SK-N-SH (cell line): ENCODE results near the gene TMEM87B. TPM values are rescaled to one million over a fixed set of nuclear protein-coding genes. Genes with fewer than 3 reads are reported as not detected.

Source experiments
- CTCF ChIA-PET: fragments of 300-600, 350-600 bp; formaldehyde crosslinking; extraction: SDS; loops from one replicate; lab custom pipeline; 2021; lab: Yijun Ruan, JAX
- POLR2A ChIA-PET: fragments of 350-600 bp; sonication (Branson Sonifier 250); formaldehyde crosslinking; extraction: SDS; loops from one replicate; lab custom pipeline; 2020; ENCODE audit warnings: antibody characterized with exemption, inconsistent platforms; lab: Yijun Ruan, JAX
- DNase-seq: peaks from one replicate; pipeline ENCODE4 v3.0.0; 2012
- H2AFZ ChIP-seq: fragments of 200-600 bp; sonication (generic); 2 replicates; pipeline ENCODE4 v1.8.1; 2016; ENCODE audit warnings: antibody characterized with exemption, mild to moderate bottlenecking, low read depth
- H3F3A ChIP-seq: fragments of 200-600 bp; sonication (generic); replicated peaks from 2 replicates; pipeline ENCODE3; 2016; ENCODE audit warnings: antibody characterized with exemption, mild to moderate bottlenecking; ENCODE audit not compliant: insufficient read depth
- H3K27ac ChIP-seq, 2 experiments: fragments of 200-500 bp in 1 of 2; fragments of 200-600 bp in 1 of 2; sonication (Bioruptor generic) in 1 of 2; sonication (generic), shearing (Covaris generic) in 1 of 2; 2 replicates each; pipeline versions ENCODE4 v1.5.1 to v1.6.1; 2014 to 2016; ENCODE audit warnings: low read depth in 2 of 2, inconsistent platforms in 1 of 2, low read length in 1 of 2, mild to moderate bottlenecking in 1 of 2, mixed read lengths in 1 of 2
- H3K27me3 ChIP-seq: fragments of 200-600 bp; sonication (generic), shearing (Covaris generic); 2 replicates; pipeline ENCODE4 v1.6.1; 2016; ENCODE audit warnings: mixed run types; ENCODE audit not compliant: insufficient read depth
- H3K36me3 ChIP-seq, 2 experiments: fragments of 200-500 bp in 1 of 2; fragments of 200-600 bp in 1 of 2; sonication (Bioruptor generic) in 1 of 2; sonication (generic) in 1 of 2; replicated peaks in 1 of 2; 2 replicates each; pipeline versions ENCODE3 to v1.5.1; 2014 to 2016; ENCODE audit warnings: low read length in 1 of 2, mild to moderate bottlenecking in 1 of 2; ENCODE audit not compliant: insufficient read depth in 2 of 2, control insufficient read depth in 1 of 2
- H3K4me1 ChIP-seq, 2 experiments: fragments of 200-500 bp in 1 of 2; fragments of 200-600 bp in 1 of 2; sonication (Bioruptor generic) in 1 of 2; sonication (generic), shearing (Covaris generic) in 1 of 2; 2 replicates each; pipeline versions ENCODE4 v1.5.1 to v1.6.1; 2014 to 2016; ENCODE audit warnings: low read depth in 1 of 2, low read length in 1 of 2, mixed run types in 1 of 2; ENCODE audit not compliant: insufficient read depth in 2 of 2, control insufficient read depth in 1 of 2
- H3K4me2 ChIP-seq: fragments of 200-600 bp; sonication (generic), shearing (Covaris generic); 2 replicates; pipeline ENCODE4 v1.6.1; 2017; ENCODE audit warnings: mixed run types
- H3K4me3 ChIP-seq, 2 experiments: fragments of 200-500 bp in 1 of 2; fragments of 200-600 bp in 1 of 2; sonication (Bioruptor generic) in 1 of 2; sonication (generic), shearing (Covaris generic) in 1 of 2; 2 replicates each; pipeline versions ENCODE4 v1.5.1 to v1.8.1; 2014 to 2016; ENCODE audit warnings: low read depth in 2 of 2, inconsistent platforms in 1 of 2, low read length in 1 of 2, mild to moderate bottlenecking in 1 of 2, mixed read lengths in 1 of 2, moderate library complexity in 1 of 2
- H3K79me2 ChIP-seq: fragments of 200-600 bp; sonication (generic); 2 replicates; pipeline ENCODE4 v1.8.1; 2017; ENCODE audit warnings: mild to moderate bottlenecking; ENCODE audit not compliant: insufficient read depth
- H3K9ac ChIP-seq: fragments of 200-600 bp; sonication (generic); 2 replicates; pipeline ENCODE4 v1.6.1; 2017; ENCODE audit warnings: mixed run types
- H3K9me2 ChIP-seq: fragments of 200-600 bp; sonication (generic); 2 replicates; pipeline ENCODE4 v1.6.1; 2017; ENCODE audit warnings: mixed run types
- H3K9me3 ChIP-seq: fragments of 200-600 bp; sonication (generic); 2 replicates; pipeline ENCODE4 v1.6.1; 2017; ENCODE audit warnings: mixed run types, mild to moderate bottlenecking, moderate library complexity
- H4K20me1 ChIP-seq: fragments of 200-600 bp; sonication (generic); 2 replicates; pipeline ENCODE4 v1.6.1; 2017; ENCODE audit warnings: mild to moderate bottlenecking, mixed run types; ENCODE audit not compliant: insufficient read depth
- CHD2 ChIP-seq: fragments of 150-350 bp; IDR thresholded peaks from 2 replicates; pipeline ENCODE4 v1.6.1; 2018; ENCODE audit warnings: low read length; ENCODE audit not compliant: partially characterized antibody
- ELF1 ChIP-seq: IDR thresholded peaks from 2 replicates; pipeline ENCODE4 v1.4.0; 2012
- EP300 ChIP-seq, 2 experiments: IDR thresholded peaks; 2 replicates each; pipeline versions ENCODE4 v1.4.0 to v1.6.1; 2012; ENCODE audit warnings: borderline replicate concordance in 1 of 2, low read depth in 1 of 2, low read length in 1 of 2
- FOSL2 ChIP-seq: IDR thresholded peaks from 2 replicates; pipeline ENCODE4 v1.4.0; 2012; ENCODE audit warnings: low read depth, mild to moderate bottlenecking, moderate library complexity, borderline replicate concordance
- JUND ChIP-seq: IDR thresholded peaks from 2 replicates; pipeline ENCODE4 v1.4.0; 2012
- MEF2A ChIP-seq: IDR thresholded peaks from 2 replicates; pipeline ENCODE4 v1.4.0; 2012; ENCODE audit warnings: low read depth, borderline replicate concordance
- NFIC ChIP-seq: IDR thresholded peaks from 2 replicates; pipeline ENCODE4 v1.4.0; 2012; ENCODE audit warnings: borderline replicate concordance
- NRF1 ChIP-seq: IDR thresholded peaks from 2 replicates; pipeline ENCODE4 v1.6.1; 2012; ENCODE audit warnings: low read depth, mild to moderate bottlenecking, low read length
- POLR2AphosphoS5 ChIP-seq: IDR thresholded peaks from 2 replicates; pipeline ENCODE4 v1.6.1; 2012; ENCODE audit warnings: low read depth, low read length
- RCOR1 ChIP-seq: fragments of 150-350 bp; IDR thresholded peaks from 2 replicates; pipeline ENCODE4 v1.6.1; 2017; ENCODE audit warnings: antibody characterized with exemption, low read length
- RFX5 ChIP-seq: IDR thresholded peaks from 2 replicates; pipeline ENCODE4 v1.6.1; 2012; ENCODE audit warnings: mild to moderate bottlenecking, improper control_type of control experiment, low read length
- RXRA ChIP-seq: IDR thresholded peaks from 2 replicates; pipeline ENCODE4 v1.4.0; 2012; ENCODE audit warnings: low read depth, mild to moderate bottlenecking, borderline replicate concordance
- SIN3A ChIP-seq: IDR thresholded peaks from 2 replicates; pipeline ENCODE4 v1.6.1; 2012; ENCODE audit warnings: low read depth, mild to moderate bottlenecking, low read length, moderate library complexity, borderline replicate concordance
- TCF12 ChIP-seq: IDR thresholded peaks from 2 replicates; pipeline ENCODE4 v1.4.0; 2012
- YY1 ChIP-seq: IDR thresholded peaks from 2 replicates; pipeline ENCODE4 v1.4.0; 2012; ENCODE audit warnings: low read depth, mild to moderate bottlenecking
- WGBS: methylation state at CpG from one replicate; pipeline ENCODE4 v1.1.6; 2017; ENCODE audit warnings: low lambda C conversion rate; 5-methylcytosine and 5-hydroxymethylcytosine counted together
- polyA plus RNA-seq, 3 experiments: library from polyadenylated mRNA; depleted of rRNA; stranded (reverse); fragments of >200 nt; gene quantifications; 2 replicates each; pipeline ENCODE4 v1.2.3, GENCODE V29; 2012
- TF ChIP-seq, protein P1 (sequence below): IDR thresholded peaks from 2 replicates; pipeline ENCODE4 v1.4.0; 2012; ENCODE audit warnings: low read depth, borderline replicate concordance
- TF ChIP-seq, protein P2 (sequence below): IDR thresholded peaks from 2 replicates; pipeline ENCODE4; 2012
- TF ChIP-seq, protein P3 (sequence below): fragments of 150-350 bp; IDR thresholded peaks from 2 replicates; pipeline ENCODE4 v1.6.1; 2016; ENCODE audit warnings: mild to moderate bottlenecking, low read depth, low read length

The TMEM87B gene
- polyA plus RNA-seq, 1 of the 3 experiments (the other 2 are of a cell fraction): 7.9 TPM

DNA sequence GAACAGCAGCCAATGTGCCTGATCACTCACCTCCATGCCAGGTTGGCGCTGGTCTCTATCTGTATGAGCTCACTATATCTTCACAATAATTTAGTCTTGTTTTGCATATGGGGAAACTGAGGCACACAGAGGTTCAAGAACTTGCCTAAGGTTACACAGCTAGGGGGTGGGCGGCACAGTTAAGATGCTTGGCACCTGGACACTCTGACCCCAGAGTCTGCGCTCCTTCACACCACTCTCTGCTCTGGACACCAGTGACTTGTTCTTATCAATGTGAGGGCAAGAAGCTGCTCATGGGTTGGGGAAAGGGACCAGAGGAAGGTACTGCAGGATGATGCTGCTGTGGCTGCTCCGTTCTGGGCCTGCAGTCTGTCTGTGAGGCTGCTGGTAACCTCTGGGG, 110.2 kb downstream of the TMEM87B start:
- 89% methylated on average over 4 of the region's 4 CpGs for WGBS

DNA sequence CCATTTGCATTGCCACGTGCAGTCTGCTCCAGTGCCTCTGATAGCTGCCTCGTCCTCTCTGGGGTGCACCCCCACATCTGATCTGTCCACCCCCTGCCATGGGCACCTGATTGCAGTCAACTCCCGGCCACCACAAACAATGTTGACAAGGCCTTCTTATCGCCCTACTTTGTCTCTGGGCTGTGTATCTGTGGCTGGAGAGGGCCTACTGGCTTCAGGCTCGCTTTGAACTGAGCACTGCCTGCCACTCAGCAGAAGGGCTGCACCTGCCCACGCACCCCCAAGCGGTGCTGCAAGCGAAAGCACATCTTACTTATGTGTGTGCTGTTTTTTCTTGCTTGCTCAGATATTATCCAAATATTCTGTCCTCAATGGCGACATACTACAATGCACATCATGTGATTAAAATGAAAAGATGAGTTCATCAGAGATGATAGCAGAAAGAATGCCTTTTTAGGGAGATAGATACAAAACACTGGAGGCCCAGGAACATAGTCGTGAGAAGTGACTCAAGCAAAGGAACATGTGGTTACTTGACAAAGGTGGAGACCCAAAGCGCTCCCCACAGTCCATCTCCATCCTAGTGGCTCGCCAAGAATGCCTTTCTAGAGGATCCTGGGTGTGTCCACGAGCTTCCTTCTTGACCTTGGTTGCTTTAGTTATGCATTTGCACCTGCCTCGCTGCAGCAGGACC, 111.9 kb downstream of the TMEM87B start:
- Histone ChIP-seq H3K4me3 (no peak overlapping the region), H3K4me1 (no peaks in the 10 kb centered on the region; a peak in 1 of 4 replicates), H4K20me1 (no peaks in the 10 kb centered on the region), H3F3A (no peaks in the 10 kb centered on the region), H3K79me2 (no peaks in the 10 kb centered on the region), H3K4me2 (no peak overlapping the region), H3K9ac (no peak overlapping the region), H3K9me3 (no peaks in the 10 kb centered on the region), H3K9me2 (no peaks in the 10 kb centered on the region), H2AFZ (no peak overlapping the region), H3K27ac (no peak overlapping the region), H3K36me3 (no peaks in the 10 kb centered on the region), H3K27me3 (no peaks in the 10 kb centered on the region)
- TF ChIP-seq FOSL2 (no peak), MEF2A (no peak), CHD2 (no peak), NFIC (no peak), RCOR1 (no peak), SIN3A (no peak), POLR2AphosphoS5 (no peak), TCF12 (no peak), RFX5 (no peak), JUND (no peak)
- TF ChIP-seq, protein P1, sequence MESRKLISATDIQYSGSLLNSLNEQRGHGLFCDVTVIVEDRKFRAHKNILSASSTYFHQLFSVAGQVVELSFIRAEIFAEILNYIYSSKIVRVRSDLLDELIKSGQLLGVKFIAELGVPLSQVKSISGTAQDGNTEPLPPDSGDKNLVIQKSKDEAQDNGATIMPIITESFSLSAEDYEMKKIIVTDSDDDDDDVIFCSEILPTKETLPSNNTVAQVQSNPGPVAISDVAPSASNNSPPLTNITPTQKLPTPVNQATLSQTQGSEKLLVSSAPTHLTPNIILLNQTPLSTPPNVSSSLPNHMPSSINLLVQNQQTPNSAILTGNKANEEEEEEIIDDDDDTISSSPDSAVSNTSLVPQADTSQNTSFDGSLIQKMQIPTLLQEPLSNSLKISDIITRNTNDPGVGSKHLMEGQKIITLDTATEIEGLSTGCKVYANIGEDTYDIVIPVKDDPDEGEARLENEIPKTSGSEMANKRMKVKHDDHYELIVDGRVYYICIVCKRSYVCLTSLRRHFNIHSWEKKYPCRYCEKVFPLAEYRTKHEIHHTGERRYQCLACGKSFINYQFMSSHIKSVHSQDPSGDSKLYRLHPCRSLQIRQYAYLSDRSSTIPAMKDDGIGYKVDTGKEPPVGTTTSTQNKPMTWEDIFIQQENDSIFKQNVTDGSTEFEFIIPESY: no peak
- TF ChIP-seq, protein P2, sequence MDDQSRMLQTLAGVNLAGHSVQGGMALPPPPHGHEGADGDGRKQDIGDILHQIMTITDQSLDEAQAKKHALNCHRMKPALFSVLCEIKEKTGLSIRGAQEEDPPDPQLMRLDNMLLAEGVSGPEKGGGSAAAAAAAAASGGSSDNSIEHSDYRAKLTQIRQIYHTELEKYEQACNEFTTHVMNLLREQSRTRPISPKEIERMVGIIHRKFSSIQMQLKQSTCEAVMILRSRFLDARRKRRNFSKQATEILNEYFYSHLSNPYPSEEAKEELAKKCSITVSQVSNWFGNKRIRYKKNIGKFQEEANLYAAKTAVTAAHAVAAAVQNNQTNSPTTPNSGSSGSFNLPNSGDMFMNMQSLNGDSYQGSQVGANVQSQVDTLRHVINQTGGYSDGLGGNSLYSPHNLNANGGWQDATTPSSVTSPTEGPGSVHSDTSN: no peak
- TF ChIP-seq, protein P3, sequence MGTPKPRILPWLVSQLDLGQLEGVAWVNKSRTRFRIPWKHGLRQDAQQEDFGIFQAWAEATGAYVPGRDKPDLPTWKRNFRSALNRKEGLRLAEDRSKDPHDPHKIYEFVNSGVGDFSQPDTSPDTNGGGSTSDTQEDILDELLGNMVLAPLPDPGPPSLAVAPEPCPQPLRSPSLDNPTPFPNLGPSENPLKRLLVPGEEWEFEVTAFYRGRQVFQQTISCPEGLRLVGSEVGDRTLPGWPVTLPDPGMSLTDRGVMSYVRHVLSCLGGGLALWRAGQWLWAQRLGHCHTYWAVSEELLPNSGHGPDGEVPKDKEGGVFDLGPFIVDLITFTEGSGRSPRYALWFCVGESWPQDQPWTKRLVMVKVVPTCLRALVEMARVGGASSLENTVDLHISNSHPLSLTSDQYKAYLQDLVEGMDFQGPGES: no peak
- CTCF ChIA-PET: no interaction called here
- 78% methylated on average over 14 of the region's 14 CpGs for WGBS
- POLR2A ChIA-PET: no interaction called here
- DNase-seq: no peak

More for the DNA sequence above, 110.2 kb downstream of the TMEM87B start:
- H2AFZ ChIP-seq: no peak overlapping the region
- H3K36me3 ChIP-seq: no peaks in the 10 kb centered on the region
- H3F3A ChIP-seq: no peaks in the 10 kb centered on the region
- TF ChIP-seq ELF1 (no peak), YY1 (no peak), NRF1 (no peak), EP300 (IDR thresholded peaks at IDR 0.05; ENCODE audit: borderline replicate concordance in 1 of 2, low read depth in 1 of 2, low read length in 1 of 2) (no peak), RXRA (no peak)
- no peak overlapping the region for H3K4me2 ChIP-seq
- H4K20me1 ChIP-seq: no peaks in the 10 kb centered on the region
- H3K79me2 ChIP-seq: no peaks in the 10 kb centered on the region
- no peak for DNase-seq
- CTCF ChIA-PET: no interaction called here
- no peak overlapping the region for H3K9ac ChIP-seq
- H3K4me3 ChIP-seq: no peak overlapping the region
- H3K9me3 ChIP-seq: no peaks in the 10 kb centered on the region
- H3K27ac ChIP-seq: no peak overlapping the region
- POLR2A ChIA-PET: no interaction called here
- no peaks in the 10 kb centered on the region for H3K9me2 ChIP-seq
- H3K27me3 ChIP-seq: no peaks in the 10 kb centered on the region
- H3K4me1 ChIP-seq: no peaks in the 10 kb centered on the region; a peak in 1 of 4 replicates
